Measurements from ENCODE around the gene SAMD8.

DNA sequence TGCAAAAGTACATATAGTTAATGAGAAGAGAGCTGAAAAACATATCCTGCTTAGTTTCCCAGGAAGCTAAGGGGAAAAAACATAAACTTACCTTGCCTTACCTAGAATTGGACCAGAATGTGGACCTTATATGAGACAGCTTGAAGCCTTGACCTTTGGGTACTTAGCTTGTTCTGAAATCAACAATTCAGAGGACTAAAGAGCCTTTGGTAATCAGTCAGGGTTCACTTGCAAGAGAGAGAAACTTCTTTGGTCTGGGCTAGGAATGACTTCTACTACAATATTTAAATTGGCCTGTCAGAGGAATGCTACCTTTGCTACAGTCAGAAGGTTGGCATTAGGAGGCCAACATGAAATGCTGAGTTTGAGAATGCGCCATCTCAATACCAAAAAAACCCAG lies 24.9 kb downstream of the SAMD8 start:
- TF ChIP-seq, protein P1, sequence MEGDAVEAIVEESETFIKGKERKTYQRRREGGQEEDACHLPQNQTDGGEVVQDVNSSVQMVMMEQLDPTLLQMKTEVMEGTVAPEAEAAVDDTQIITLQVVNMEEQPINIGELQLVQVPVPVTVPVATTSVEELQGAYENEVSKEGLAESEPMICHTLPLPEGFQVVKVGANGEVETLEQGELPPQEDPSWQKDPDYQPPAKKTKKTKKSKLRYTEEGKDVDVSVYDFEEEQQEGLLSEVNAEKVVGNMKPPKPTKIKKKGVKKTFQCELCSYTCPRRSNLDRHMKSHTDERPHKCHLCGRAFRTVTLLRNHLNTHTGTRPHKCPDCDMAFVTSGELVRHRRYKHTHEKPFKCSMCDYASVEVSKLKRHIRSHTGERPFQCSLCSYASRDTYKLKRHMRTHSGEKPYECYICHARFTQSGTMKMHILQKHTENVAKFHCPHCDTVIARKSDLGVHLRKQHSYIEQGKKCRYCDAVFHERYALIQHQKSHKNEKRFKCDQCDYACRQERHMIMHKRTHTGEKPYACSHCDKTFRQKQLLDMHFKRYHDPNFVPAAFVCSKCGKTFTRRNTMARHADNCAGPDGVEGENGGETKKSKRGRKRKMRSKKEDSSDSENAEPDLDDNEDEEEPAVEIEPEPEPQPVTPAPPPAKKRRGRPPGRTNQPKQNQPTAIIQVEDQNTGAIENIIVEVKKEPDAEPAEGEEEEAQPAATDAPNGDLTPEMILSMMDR (conservative IDR thresholded peaks at IDR 0.05 in 1 of 2, IDR thresholded peaks at IDR 0.05 in 1 of 2; ENCODE audit: extremely low read depth in 1 of 2, insufficient read depth in 1 of 2, low read depth in 1 of 2, low read length in 2 of 2) = no peak
- TF ChIP-seq EZH2 (IDR thresholded peaks at IDR 0.05; ENCODE audit: borderline replicate concordance, low read length) = no peak

Data from mammary epithelial cell (primary cell).